HG02623 (cell line): Measurements from ENCODE around the gene AGTRAP.

Experiments used
- ATAC-seq: cut with Tn5 transposase; IDR thresholded peaks from one replicate; pipeline ENCODE4 v1.9.1; 2021; ENCODE audit warnings: moderate library complexity; ENCODE audit not compliant: unreplicated experiment

AGTRAP gene

GRCh38 chr1:11733306-11733705 lies 2.6 kb upstream of the AGTRAP start:
- no peak for ATAC-seq

DNA sequence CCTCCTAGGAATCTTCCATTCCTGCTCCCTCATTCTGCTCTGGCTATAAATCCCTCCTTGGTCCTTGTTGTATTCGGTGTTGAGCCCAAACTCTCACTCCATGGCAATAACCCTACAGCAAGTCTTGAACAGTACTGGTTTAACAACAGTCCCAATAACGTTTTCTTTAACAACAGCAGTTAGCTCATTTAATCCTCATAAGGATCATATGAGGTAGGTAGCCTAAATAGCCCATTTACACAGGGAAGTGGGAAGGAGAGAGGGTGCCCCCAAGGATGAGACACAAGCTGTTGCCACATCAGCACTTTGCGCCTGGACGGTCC lies 444 bp upstream of the AGTRAP start:
- ATAC-seq, result no peak

GRCh38 chr1:11736746-11737639 lies 1.1 kb downstream of the AGTRAP start:
- no peak for ATAC-seq

DNA sequence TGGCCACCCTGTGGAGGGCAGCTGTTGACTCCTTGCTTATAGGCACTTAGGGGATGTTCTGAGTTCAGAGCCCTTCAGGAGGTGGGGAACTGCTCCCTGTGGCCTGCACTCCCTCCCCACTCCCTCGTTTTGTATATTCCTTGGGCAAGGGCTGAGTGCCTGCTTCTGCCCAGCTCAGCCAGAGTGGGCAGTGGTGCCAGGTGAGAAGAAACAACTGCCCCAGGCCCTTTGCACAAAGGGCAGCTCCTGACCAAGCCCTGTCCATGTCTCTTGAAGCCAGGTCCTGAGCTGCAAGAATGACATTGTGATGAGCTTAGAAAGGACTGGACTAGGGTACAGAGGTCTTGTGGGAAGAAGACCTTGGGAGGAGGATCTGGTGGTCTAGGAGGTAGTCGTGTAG lies 2.2 kb downstream of the AGTRAP start:
- ATAC-seq, result no peak

DNA sequence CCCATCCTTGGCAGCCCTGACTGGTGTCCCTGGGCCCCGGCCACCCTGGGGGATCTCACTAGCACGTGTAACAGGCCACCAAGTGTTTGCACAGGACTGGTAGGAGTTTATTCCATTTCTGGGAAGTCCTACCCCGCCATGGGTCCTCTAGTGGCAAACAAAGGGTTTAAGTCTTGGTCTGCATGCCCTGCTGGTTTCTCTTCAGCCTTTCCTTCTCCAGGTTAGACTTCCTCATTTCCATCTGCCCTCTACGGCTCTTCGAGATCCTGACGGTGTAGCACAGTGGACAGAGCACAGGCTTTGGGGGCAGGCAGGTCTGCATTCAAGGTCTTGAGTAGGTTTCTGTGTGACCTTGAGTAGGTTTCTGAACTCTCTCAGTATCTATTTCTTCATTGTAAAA lies 2.8 kb downstream of the AGTRAP start:
- no peak for ATAC-seq

GRCh38 chr1:11740258-11741192 lies 4.6 kb downstream of the AGTRAP start:
- no peak for ATAC-seq

DNA sequence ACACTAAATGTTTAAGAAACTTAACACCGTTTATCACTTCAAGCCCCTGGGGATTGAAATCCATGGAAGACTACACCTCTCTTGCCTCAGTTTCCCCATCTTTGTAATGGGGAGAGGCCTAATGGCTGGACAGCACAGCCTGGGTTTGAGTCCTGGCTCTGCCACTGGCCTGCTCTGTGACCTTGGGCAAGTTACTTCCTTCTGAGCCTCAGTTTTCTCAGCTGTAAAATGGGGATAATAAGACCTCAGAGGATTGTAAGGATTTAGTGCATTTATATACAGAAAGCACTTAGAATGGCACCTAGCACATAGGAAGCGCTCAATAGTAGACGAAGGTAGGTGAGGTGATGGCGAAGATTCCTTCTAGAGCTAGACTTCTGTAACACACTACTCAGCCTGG lies 5.5 kb downstream of the AGTRAP start:
- no peak for ATAC-seq

DNA sequence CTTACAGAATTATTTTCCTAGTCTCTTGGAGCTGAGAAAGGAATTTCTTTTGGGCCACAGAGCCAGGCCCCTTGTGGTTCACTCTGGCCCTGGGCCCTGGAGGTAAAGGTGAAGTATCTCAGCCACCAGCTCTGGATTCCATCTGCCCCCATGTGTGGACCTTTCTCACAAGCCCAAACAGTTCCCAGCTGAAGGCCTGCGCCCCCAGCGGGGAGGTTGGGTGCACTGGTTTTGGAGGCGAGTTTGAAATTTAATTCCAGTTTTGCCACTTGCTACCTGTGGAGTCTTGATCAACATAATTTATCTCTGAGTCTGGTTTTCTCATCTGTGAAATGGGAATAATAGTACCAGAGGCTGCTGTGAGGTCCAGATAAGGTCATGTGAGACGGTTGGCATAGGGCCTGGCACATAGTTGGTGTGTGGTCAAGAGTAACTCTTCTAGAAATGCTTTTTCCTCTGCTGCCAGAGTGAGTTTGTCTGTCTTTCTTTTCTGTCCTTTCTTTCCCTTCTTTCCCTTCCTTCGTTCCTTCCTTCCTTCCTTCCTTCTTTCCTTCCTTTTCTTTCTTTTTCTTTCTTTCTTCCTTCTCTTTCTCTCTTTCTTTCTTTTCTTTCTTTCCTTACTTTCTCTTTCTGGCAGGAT lies 6.1 kb downstream of the AGTRAP start:
- no peak for ATAC-seq

DNA sequence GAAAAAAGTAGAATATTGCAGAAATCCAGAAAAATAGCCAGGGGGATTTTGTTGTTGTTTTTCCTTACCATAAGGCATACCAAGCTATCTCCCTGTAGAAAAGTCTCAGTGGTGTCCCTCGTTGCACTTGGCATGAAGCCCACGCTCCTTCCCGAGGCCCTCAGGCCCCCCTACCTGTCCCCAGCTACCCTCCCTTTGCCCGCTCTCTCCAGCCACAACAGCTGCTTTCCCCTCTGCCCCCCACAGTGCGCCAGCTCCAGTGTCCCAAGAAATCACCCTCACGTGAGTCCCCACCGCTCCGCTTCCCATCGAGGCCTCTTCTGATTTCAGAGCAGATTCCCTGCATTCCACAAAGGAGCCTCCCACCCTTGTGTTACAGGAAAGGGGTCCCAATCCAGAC lies 8.4 kb downstream of the AGTRAP start:
- no peak for ATAC-seq

GRCh38 chr1:11746092-11746491 lies 10.2 kb downstream of the AGTRAP start:
- no peak for ATAC-seq

DNA sequence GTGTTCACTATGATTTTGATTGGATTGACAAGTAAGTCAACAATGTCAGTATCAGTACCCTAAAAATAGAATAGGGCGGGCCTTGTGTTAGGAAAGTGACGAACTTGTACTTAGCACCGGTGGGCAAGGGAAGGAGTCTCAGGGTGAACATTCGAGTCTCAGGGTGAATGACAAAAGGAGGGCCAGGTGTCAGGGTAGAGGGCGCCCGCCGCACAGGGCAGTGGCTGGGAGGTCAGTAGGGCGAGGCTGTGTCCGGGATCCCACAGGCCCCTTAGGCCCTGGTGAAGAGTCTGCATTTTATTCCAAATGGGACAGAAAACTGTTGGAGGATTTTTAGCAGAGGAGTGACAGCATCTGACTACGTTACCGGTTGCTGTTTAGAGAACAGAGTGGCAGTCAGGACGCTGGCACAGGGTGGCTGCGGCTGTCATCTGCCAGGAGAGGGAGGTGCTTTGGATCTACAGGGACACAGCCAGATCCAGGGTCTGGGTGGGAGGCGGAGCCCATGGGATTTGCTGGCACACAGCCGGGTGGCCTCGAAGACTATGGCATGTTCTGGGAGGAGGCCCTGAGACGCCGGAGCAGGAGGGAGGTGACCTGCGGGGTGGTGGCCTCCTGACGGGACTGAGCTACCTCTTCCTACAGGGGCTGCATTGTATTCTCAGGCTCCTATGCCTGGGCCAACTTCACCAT lies 11.0 kb downstream of the AGTRAP start:
- no peak for ATAC-seq

- no peak for ATAC-seq
Measured at GRCh38 chr1:11748294-11749202, 12.6 kb downstream of the AGTRAP start.

DNA sequence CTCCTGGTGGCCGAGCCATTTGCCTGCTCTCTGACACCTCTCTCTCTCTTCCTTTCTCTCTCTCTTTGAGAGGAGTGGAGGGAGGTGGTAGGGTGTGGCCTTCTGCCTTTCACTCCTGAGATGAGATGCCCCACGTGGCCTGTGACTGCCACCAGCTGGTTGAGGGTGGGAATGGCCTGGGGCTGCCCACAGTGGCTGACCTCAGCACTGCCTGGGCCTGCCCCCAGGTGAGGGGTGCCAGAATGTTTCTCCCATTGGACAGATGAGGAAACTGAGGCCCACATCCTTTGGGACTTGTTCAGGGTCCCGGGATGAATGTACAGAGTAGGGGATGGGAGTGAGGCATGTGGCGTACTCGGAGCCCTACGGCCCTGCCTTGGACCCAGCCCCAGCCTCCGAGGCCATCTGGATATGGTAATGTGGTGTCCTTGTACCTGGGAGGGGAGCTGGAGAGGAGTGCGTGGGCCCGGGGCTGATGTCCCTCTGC lies 13.3 kb downstream of the AGTRAP start:
- ATAC-seq, result no peak

- ATAC-seq, result no peak
Measured at GRCh38 chr1:11749996-11750395, 14.1 kb downstream of the AGTRAP start.

GRCh38 chr1:11751087-11751486 lies 15.2 kb downstream of the AGTRAP start:
- no peak for ATAC-seq

DNA sequence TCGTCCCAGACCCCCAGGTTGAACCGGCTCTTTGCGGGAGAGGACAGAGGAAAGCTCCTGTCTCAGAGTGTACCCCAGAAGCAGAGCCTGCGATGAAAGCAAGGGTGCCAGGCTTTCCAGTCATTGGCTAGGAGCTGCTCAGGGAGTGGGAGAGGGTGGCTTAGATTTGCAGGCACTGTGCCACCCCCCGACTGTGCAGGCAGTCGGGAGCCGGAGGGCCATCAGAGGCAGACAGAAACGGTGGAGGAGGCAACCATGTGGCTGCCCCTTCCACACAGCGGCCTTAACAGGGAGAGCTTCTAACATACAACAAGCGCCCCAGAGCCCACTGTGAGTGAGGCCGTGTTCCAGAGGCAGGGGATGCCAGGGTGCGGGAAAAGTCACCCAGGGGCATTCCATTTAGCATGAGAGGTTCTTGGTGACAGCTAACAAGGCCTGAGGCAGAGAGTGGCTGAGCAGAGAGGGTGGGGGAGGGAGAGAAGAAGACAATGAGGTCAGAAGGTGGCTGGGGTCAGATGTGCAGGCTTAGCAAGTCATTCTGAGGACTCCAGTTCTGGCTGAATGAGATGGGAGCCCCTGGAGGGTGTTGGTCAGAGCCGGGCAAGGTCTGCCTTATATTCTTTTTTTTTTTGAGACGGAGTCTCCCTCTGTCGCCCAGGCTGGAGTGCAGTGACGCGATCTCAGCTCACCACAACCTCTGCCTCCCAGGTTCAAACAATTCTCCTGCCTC lies 16.6 kb downstream of the AGTRAP start:
- ATAC-seq, result no peak

GRCh38 chr1:11753555-11754208 lies 17.7 kb downstream of the AGTRAP start:
- no peak for ATAC-seq

- no peak for ATAC-seq
Measured at GRCh38 chr1:11757047-11757446, 21.1 kb downstream of the AGTRAP start.

DNA sequence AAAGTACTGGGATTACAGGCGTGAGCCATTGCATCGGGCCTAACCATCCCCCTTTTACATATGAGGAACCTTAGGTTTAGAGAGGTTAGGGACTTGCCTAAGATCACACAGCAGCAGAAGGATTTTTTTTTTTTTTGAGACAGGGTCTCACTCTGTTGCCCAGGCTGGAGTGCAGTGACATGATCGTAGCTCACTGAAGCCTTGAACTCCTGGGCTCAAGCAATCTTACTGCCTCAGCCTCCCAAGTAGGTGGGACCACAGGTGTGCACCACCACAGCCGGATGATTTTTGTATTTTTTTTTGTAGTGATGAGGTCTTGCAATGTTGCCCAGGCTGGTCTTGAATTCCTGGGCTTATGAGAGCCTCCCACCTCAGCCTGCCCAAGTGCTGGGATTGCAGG lies 23.9 kb downstream of the AGTRAP start:
- ATAC-seq, result no peak
